Hepatocyte (in vitro differentiated cells): ENCODE results near the gene MACROD2.

Experiments used
- EZH2 ChIP-seq: fragments of 200-600 bp; sonication (generic); IDR thresholded peaks from 2 replicates; pipeline ENCODE4 v1.6.1; 2016; ENCODE audit warnings: antibody characterized with exemption, mild to moderate bottlenecking, borderline replicate concordance
- EZH2phosphoT487 ChIP-seq: fragments of 200-600 bp; sonication (generic); IDR thresholded peaks from one replicate; pipeline ENCODE4 v1.6.1; 2018; ENCODE audit warnings: antibody characterized with exemption, mild to moderate bottlenecking, low read depth, moderate library complexity; ENCODE audit not compliant: unreplicated experiment, severe bottlenecking
- TF ChIP-seq, protein P1 (sequence below): fragments of 200-600 bp; sonication (generic); IDR thresholded peaks from 2 replicates; pipeline ENCODE4 v1.5.1; 2016; ENCODE audit warnings: antibody characterized with exemption, mild to moderate bottlenecking; ENCODE audit not compliant: poor library complexity

GRCh38 chr20:15292405-15292804 is 1297.1 kb downstream of the MACROD2 start:
- TF ChIP-seq, protein P1, sequence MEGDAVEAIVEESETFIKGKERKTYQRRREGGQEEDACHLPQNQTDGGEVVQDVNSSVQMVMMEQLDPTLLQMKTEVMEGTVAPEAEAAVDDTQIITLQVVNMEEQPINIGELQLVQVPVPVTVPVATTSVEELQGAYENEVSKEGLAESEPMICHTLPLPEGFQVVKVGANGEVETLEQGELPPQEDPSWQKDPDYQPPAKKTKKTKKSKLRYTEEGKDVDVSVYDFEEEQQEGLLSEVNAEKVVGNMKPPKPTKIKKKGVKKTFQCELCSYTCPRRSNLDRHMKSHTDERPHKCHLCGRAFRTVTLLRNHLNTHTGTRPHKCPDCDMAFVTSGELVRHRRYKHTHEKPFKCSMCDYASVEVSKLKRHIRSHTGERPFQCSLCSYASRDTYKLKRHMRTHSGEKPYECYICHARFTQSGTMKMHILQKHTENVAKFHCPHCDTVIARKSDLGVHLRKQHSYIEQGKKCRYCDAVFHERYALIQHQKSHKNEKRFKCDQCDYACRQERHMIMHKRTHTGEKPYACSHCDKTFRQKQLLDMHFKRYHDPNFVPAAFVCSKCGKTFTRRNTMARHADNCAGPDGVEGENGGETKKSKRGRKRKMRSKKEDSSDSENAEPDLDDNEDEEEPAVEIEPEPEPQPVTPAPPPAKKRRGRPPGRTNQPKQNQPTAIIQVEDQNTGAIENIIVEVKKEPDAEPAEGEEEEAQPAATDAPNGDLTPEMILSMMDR = no peak
- no peak for TF ChIP-seq EZH2
- TF ChIP-seq EZH2phosphoT487 = no peak
